SK-N-SH treated with all-trans-retinoic acid at 6 μM for 48 hours (cell line): ENCODE measurements around the gene PDS5B.

Experiments
- ATAC-seq: fragments of 200-7000 bp; cut with Tn5 transposase; 3 replicates; pipeline ENCODE4 v1.9.1; 2020; ENCODE audit warnings: mild to moderate bottlenecking, moderate library complexity
- ARNTL ChIP-seq: fragments of 450-650 bp; formaldehyde crosslinking; IDR thresholded peaks from 2 replicates; pipeline ENCODE4 v1.5.0; 2020; ENCODE audit warnings: low read depth, mild to moderate bottlenecking, moderate library complexity, borderline replicate concordance
- BACH2 ChIP-seq: fragments of 250-450 bp; sonication (Bioruptor Pico); IDR thresholded peaks from 2 replicates; pipeline ENCODE4 v1.9.0; 2021; ENCODE audit warnings: mild to moderate bottlenecking, borderline replicate concordance
- CREB5 ChIP-seq: fragments of 250-450 bp; sonication (Bioruptor Pico); IDR thresholded peaks from 2 replicates; pipeline ENCODE4 v1.5.1; 2020; ENCODE audit warnings: low read depth, mild to moderate bottlenecking, moderate library complexity
- CSDC2 ChIP-seq: fragments of 250-450 bp; sonication (Bioruptor Pico); IDR thresholded peaks from 2 replicates; pipeline ENCODE4 v1.5.0; 2020; ENCODE audit warnings: mild to moderate bottlenecking, moderate library complexity
- CSRNP3 ChIP-seq: fragments of 250-450 bp; sonication (Bioruptor Pico); IDR thresholded peaks from 2 replicates; pipeline ENCODE4 v1.5.1; 2021; ENCODE audit warnings: mild to moderate bottlenecking, moderate library complexity
- ESRRG ChIP-seq: fragments of 250-450 bp; sonication (Bioruptor Pico); IDR thresholded peaks from 2 replicates; pipeline ENCODE4 v1.6.1; 2021; ENCODE audit warnings: mild to moderate bottlenecking
- ISL1 ChIP-seq: fragments of 250-450 bp; sonication (Bioruptor Pico); IDR thresholded peaks from 2 replicates; pipeline ENCODE4 v2.1.2; 2022; ENCODE audit warnings: mild to moderate bottlenecking, moderate library complexity
- OSR1 ChIP-seq: fragments of 250-450 bp; sonication (Bioruptor Pico); IDR thresholded peaks from 2 replicates; pipeline ENCODE4 v1.8.0; 2022; ENCODE audit warnings: moderate library complexity, mild to moderate bottlenecking, inconsistent platforms
- PATZ1 ChIP-seq: fragments of 250-450 bp; sonication (Bioruptor Pico); IDR thresholded peaks from 2 replicates; pipeline ENCODE4 v1.8.0; 2020; ENCODE audit warnings: mild to moderate bottlenecking, moderate library complexity, borderline replicate concordance
- POU6F1 ChIP-seq: fragments of 250-450 bp; sonication (Bioruptor Pico); IDR thresholded peaks from 2 replicates; pipeline ENCODE4 v1.8.0; 2021; ENCODE audit warnings: low read depth, mild to moderate bottlenecking, moderate library complexity, borderline replicate concordance
- PPARA ChIP-seq: fragments of 250-450 bp; sonication (Bioruptor Pico); IDR thresholded peaks from 2 replicates; pipeline ENCODE4 v1.5.0; 2020; ENCODE audit warnings: mild to moderate bottlenecking, borderline replicate concordance
- SNAI2 ChIP-seq: fragments of 250-450 bp; sonication (Bioruptor Pico); IDR thresholded peaks from 2 replicates; pipeline ENCODE4 v1.5.0; 2020; ENCODE audit warnings: mild to moderate bottlenecking, moderate library complexity
- TCF4 ChIP-seq: fragments of 250-450 bp; sonication (Bioruptor Pico); IDR thresholded peaks from 2 replicates; pipeline ENCODE4 v1.8.0; 2021; ENCODE audit warnings: mild to moderate bottlenecking, moderate library complexity, borderline replicate concordance
- TOX ChIP-seq: fragments of 250-450 bp; sonication (Bioruptor Pico); IDR thresholded peaks from 2 replicates; pipeline ENCODE4 v1.8.0; 2021; ENCODE audit warnings: mild to moderate bottlenecking, moderate library complexity, borderline replicate concordance
- TSHZ2 ChIP-seq: fragments of 250-450 bp; sonication (Bioruptor Pico); IDR thresholded peaks from 2 replicates; pipeline ENCODE4 v1.5.0; 2020; ENCODE audit warnings: mild to moderate bottlenecking, moderate library complexity
- ZC3H10 ChIP-seq: fragments of 250-450 bp; sonication (Bioruptor Pico); IDR thresholded peaks from 2 replicates; pipeline ENCODE4 v1.5.1; 2021; ENCODE audit warnings: mild to moderate bottlenecking, moderate library complexity
- ZFP3 ChIP-seq: fragments of 250-450 bp; sonication (Bioruptor Pico); IDR thresholded peaks from 2 replicates; pipeline ENCODE4 v1.5.0; 2020; ENCODE audit warnings: mild to moderate bottlenecking, moderate library complexity
- ZFP30 ChIP-seq: fragments of 450-650 bp; formaldehyde crosslinking; IDR thresholded peaks from 2 replicates; pipeline ENCODE4 v1.5.0; 2022; ENCODE audit warnings: mild to moderate bottlenecking, moderate library complexity
- ZNF565 ChIP-seq: fragments of 450-650 bp; formaldehyde crosslinking; conservative IDR thresholded peaks from 2 replicates; pipeline ENCODE4 v1.5.0; 2020; ENCODE audit warnings: low read depth, mild to moderate bottlenecking, moderate library complexity
- ZNF70 ChIP-seq: fragments of 450-650 bp; formaldehyde crosslinking; IDR thresholded peaks from 2 replicates; pipeline ENCODE4 v1.5.0; 2020; ENCODE audit warnings: mild to moderate bottlenecking, moderate library complexity
- ZNF8 ChIP-seq: fragments of 450-650 bp; formaldehyde crosslinking; IDR thresholded peaks from 2 replicates; pipeline ENCODE4 v1.5.0; 2020; ENCODE audit warnings: mild to moderate bottlenecking, moderate library complexity

Gene PDS5B

GRCh38 chr13:32581177-32581786 is 5.0 kb upstream of the PDS5B start:
- TF ChIP-seq ZC3H10 (CRISPR knock-in tag), result no peak
- TF ChIP-seq POU6F1, result no peak
- TF ChIP-seq SNAI2 (CRISPR knock-in tag), result no peak
- no peak for TF ChIP-seq TCF4 (CRISPR knock-in tag)
- TF ChIP-seq ISL1 (CRISPR knock-in tag), result no peak
- no peak for TF ChIP-seq PATZ1 (CRISPR knock-in tag)
- no peak for TF ChIP-seq PPARA (CRISPR knock-in tag)
- TF ChIP-seq OSR1 (CRISPR knock-in tag), result no peak
- no peak for TF ChIP-seq ZNF70 (CRISPR knock-in tag)
- TF ChIP-seq ZNF8, result no peak
- TF ChIP-seq ARNTL, result no peak
- TF ChIP-seq CSDC2 (CRISPR knock-in tag), result no peak
- TF ChIP-seq CREB5 (CRISPR knock-in tag), result no peak
- TF ChIP-seq BACH2 (CRISPR knock-in tag), result no peak
- ATAC-seq, result no peak

GRCh38 chr13:32582281-32582680 is 4.0 kb upstream of the PDS5B start:
- ATAC-seq, result no peak
- no peak for TF ChIP-seq TCF4 (CRISPR knock-in tag)
- no peak for TF ChIP-seq POU6F1
- no peak for TF ChIP-seq ISL1 (CRISPR knock-in tag)
- TF ChIP-seq CSDC2 (CRISPR knock-in tag), result no peak
- no peak for TF ChIP-seq OSR1 (CRISPR knock-in tag)
- no peak for TF ChIP-seq ESRRG (CRISPR knock-in tag)
- TF ChIP-seq ZFP3, result no peak
- TF ChIP-seq ZNF8, result no peak
- no peak for TF ChIP-seq CSRNP3 (CRISPR knock-in tag)
- TF ChIP-seq, all 23 proteins: peak for 0

- TF ChIP-seq ZFP30 (no peak), PPARA (CRISPR knock-in tag) (no peak), ISL1 (CRISPR knock-in tag) (no peak), POU6F1 (no peak)
- no peak for ATAC-seq
Measured at GRCh38 chr13:32582991-32583390, 3.3 kb upstream of the PDS5B start.

GRCh38 chr13:32585550-32586079 is 637 bp upstream of the PDS5B start:
- ATAC-seq, result no peak
- TF ChIP-seq ZNF565 (no peak), TCF4 (CRISPR knock-in tag) (no peak), CSDC2 (CRISPR knock-in tag) (no peak; the same call in 1 of the 2 replicates), ZFP3 (no peak), TOX (no peak), SNAI2 (CRISPR knock-in tag) (no peak), TSHZ2 (CRISPR knock-in tag) (no peak), POU6F1 (no peak), ZFP30 (no peak)
